Measurements from ENCODE around the gene ARHGAP10. TPM values are rescaled to one million over a fixed set of nuclear protein-coding genes. Genes with fewer than 3 reads are reported as not detected.

Gene ARHGAP10
- polyA plus RNA-seq, 1 experiment: 20.2 TPM

DNA sequence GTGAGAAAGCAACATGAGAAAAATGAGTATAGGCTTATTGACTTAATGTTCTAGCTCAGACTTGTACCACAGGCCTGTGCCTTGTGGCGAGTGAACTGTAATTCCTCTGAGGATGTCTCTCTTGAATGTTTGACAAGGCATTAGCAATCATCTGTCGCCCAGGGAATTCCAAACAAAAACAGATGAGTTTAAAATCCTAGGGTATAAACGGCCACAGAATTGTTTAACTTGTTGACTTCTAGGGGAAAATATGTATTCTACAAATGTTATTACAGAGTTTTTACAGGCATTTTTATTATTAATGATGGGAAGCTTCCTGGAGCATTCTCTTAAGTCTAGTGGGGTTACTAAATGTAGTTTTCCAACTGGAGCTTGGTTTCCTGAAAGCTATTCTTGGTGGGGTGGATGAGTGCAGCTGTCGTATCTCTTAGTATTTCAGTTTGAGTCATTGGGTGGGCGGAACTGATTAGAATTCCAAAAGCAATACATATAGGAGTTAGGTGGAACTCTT is 40.6 kb downstream of the ARHGAP10 start:
- Histone ChIP-seq H3K4me3 (ENCODE audit: low read depth, low read length) (no peak overlapping the region), H3K27me3 (ENCODE audit: control insufficient read depth, insufficient read depth, low read length) (no peaks in the 10 kb centered on the region), H3K36me3 (ENCODE audit: control insufficient read depth, insufficient read depth, low read length) (no peaks in the 10 kb centered on the region)
- ChIA-PET POLR2A (interaction anchor here (1.0 kb wide), 1 partner anchor 48 kb away, joined by 3 read pairs; no protein-coding TSS in a partner anchor), CTCF (interaction anchor here (1.2 kb wide), 1 partner anchor 93 kb away, joined by 3 read pairs; no protein-coding TSS in a partner anchor)
- DNase-seq (ENCODE audit: low read depth): no peak
- TF ChIP-seq CTCF (IDR thresholded peaks at IDR 0.05; ENCODE audit: insufficient read depth, low read depth, low read length): no peak

DNA sequence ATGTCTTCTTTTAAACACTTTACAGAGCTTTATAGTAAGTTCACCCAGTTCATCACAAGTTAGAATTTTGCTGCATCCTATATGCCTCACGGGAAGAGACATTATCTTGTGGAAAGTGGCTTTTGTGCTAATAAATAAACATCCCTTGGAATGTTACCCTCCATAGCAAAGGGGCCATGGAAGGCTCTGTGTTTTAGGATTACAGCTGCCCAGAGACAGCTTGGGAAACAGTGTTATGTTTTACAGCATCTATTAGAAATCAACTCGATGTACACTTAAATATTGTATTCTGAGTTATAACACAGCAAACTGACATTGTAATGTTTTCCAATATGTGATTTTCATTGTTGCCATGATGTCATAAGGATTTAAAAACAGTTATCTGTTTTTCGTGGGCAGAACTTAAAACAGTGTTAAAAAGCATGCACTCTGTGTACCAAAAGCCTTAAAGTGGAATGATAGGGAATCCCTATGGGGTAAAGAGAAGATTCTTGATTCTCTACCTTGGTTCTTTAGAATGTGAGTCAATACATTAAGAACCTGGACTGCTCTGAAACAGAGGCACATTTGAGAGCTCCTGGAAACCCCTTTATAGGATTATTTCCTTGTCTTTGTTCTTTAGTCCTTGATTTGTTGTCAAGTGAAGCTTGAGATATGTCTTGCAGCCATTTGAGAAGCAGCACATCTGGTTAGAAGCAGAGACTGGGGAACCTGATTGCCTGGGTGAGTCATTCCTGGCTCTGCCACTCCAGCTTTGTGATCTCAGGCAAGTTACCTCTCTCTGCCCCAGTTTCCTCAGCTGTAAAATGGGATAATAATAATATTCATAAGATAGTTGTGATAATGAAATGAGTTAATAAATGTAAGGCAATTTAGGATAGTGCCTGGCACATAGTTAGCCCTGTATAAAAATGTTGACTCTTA is 41.6 kb downstream of the ARHGAP10 start:
- no peak for DNase-seq (ENCODE audit: low read depth)
- CTCF ChIA-PET: interaction anchor here (0.6 to 1.2 kb wide), 3 partner anchors 19 to 94 kb away, joined by 3 read pairs; no protein-coding TSS in a partner anchor
- Histone ChIP-seq H3K4me3 (ENCODE audit: low read depth, low read length) (no peak overlapping the region), H3K27me3 (ENCODE audit: control insufficient read depth, insufficient read depth, low read length) (no peaks in the 10 kb centered on the region), H3K36me3 (ENCODE audit: control insufficient read depth, insufficient read depth, low read length) (no peaks in the 10 kb centered on the region)
- POLR2A ChIA-PET: interaction anchor here (0.9 kb wide), 1 partner anchor 288 kb away, joined by 5 read pairs; no protein-coding TSS in a partner anchor
- no peak for TF ChIP-seq CTCF (IDR thresholded peaks at IDR 0.05; ENCODE audit: insufficient read depth, low read depth, low read length)

DNA sequence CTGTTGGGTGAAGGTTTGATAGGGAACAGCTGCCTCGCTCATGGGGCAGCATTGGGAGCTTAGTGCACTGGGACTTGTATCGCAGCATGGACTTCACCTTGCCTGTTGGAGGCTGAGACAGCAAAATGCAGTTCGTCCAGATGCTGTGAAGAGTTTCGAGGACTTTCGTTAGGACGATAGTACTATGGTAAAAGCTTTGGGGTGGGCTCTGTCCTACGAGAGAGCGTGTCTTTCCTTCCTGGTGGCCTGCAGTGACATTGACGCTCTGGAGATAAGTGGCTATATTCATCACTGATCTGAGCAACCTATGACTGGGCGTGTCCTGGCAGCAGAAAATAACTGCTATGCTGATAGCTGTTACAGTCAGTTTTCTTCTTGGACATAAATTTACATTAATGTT is 44.8 kb downstream of the ARHGAP10 start:
- Histone ChIP-seq H3K27me3 (ENCODE audit: control insufficient read depth, insufficient read depth, low read length) (no peaks in the 10 kb centered on the region), H3K36me3 (ENCODE audit: control insufficient read depth, insufficient read depth, low read length) (peaks cover 1% of the 10 kb centered on the region), H3K4me3 (ENCODE audit: low read depth, low read length) (no peak overlapping the region)
- ChIA-PET CTCF (interaction anchor here (0.7 to 1.2 kb wide), 3 partner anchors 12 to 43 kb away, joined by 3 to 4 read pairs (median 3); no protein-coding TSS in a partner anchor), POLR2A (no interaction called here)
- TF ChIP-seq CTCF (IDR thresholded peaks at IDR 0.05; ENCODE audit: insufficient read depth, low read depth, low read length): no peak
- no peak for DNase-seq (ENCODE audit: low read depth)

DNA sequence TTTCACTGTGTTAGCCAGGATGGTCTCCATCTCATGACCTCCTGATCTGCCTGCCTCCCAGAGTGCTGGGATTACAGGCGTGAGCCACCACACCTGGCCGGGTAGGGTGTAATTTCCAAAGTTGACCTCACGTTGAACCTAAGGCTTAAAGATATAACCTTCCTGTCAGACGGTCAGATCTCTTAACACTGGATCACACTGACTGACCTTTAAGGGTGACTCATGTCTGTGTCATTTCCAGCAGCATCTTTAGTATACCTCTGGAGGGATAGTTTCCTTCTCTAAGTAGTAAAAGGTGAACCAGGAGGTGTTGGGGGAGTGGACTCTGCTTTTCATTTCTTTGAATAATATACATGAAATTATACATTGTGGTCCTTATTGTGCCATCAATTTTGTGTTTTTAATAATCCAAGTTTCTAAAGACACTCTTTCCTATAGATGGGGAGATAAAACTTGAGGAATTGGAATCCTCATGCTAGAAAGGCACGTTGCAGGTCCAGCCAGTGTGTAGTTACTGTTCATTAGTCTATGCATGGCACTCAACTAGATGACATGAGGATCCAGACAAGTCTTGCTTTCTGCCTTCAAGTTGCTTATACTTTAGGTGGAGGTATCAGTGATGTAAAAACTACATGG is 45.7 kb downstream of the ARHGAP10 start:
- CTCF ChIA-PET: interaction anchor here (1.0 to 1.2 kb wide), 2 partner anchors 11 to 43 kb away, joined by 3 read pairs; no protein-coding TSS in a partner anchor
- DNase-seq (ENCODE audit: low read depth): no peak
- Histone ChIP-seq H3K4me3 (ENCODE audit: low read depth, low read length) (no peak overlapping the region), H3K36me3 (ENCODE audit: control insufficient read depth, insufficient read depth, low read length) (peaks cover 1% of the 10 kb centered on the region), H3K27me3 (ENCODE audit: control insufficient read depth, insufficient read depth, low read length) (no peaks in the 10 kb centered on the region)
- no peak for TF ChIP-seq CTCF (IDR thresholded peaks at IDR 0.05; ENCODE audit: insufficient read depth, low read depth, low read length)
- POLR2A ChIA-PET: no interaction called here

- no peak for TF ChIP-seq CTCF (IDR thresholded peaks at IDR 0.05; ENCODE audit: insufficient read depth, low read depth, low read length)
- H3K27me3 ChIP-seq (ENCODE audit: control insufficient read depth, insufficient read depth, low read length): no peaks in the 10 kb centered on the region
- H3K36me3 ChIP-seq (ENCODE audit: control insufficient read depth, insufficient read depth, low read length): peaks cover 1% of the 10 kb centered on the region
- POLR2A ChIA-PET: no interaction called here
- DNase-seq (ENCODE audit: low read depth): no peak
- H3K4me3 ChIP-seq (ENCODE audit: low read depth, low read length): no peak overlapping the region
- CTCF ChIA-PET: interaction anchor here (1.5 kb wide), 1 partner anchor 88 kb away, joined by 4 read pairs; no protein-coding TSS in a partner anchor
These were observed 47.1 kb downstream of the ARHGAP10 start for GRCh38 chr4:147778942-147779341.

All from BJ (cell line).